Stimulated activated CD8-positive, alpha-beta memory T cell treated with anti-CD3 and anti-CD28 coated beads, Interleukin-4, amount 100 ng/mL, for 48 hours (primary cell): Measurements from ENCODE around the gene USP17L26.
"Not testable (repeated sequence)": the region's sequence is repeated elsewhere in the genome, so short reads cannot be mapped to it uniquely, and the experiment has no call there.

Experiments used
- DNase-seq: peaks from one replicate; pipeline ENCODE4 v3.0.0-alpha.2; 2020

USP17L26 gene, protein sequence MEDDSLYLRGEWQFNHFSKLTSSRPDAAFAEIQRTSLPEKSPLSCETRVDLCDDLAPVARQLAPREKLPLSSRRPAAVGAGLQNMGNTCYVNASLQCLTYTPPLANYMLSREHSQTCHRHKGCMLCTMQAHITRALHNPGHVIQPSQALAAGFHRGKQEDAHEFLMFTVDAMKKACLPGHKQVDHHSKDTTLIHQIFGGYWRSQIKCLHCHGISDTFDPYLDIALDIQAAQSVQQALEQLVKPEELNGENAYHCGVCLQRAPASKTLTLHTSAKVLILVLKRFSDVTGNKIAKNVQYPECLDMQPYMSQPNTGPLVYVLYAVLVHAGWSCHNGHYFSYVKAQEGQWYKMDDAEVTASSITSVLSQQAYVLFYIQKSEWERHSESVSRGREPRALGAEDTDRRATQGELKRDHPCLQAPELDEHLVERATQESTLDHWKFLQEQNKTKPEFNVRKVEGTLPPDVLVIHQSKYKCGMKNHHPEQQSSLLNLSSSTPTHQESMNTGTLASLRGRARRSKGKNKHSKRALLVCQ

DNA sequence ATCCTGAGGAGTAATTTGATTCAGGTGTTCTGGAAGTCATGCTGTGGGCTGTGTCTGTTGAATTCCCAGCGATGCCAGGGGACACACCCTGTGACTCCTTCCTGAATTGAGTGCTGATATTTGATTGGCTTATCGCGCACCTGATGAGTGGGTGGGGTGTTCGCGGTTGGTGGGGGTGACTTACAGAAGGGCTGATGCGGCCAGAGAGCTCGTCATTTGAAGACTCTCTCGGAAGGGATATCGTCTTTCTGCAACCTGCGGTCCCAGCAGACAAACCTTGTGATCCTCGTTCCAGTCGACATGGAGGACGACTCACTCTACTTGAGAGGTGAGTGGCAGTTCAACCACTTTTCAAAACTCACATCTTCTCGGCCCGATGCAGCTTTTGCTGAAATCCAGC lies at the start of gene USP17L26:
Gene USP17L26 (plus strand): TSS at position 301 of the 400 bp plus-strand sequence. CDS start 0 bp downstream, at position 301.
- not testable (repeated sequence) for DNase-seq

DNA sequence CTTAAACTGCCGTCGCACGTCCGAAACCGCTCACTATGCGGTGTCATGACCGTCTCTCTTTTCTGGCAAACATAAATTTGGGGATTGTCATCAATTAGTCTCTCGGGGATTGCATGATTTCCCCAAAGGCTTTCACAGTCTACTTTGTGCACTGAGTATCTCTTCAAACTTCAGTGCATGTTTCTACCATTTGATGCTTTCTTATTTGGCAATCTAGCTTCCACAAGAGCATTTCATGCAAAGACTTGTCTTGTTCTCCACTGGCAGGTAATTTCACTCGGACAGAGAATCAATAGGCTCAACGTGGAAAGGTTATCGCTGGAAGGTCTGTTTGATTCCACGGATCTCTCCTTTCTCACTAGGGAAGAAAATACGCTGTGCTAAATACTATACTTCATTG lies 10.3 kb upstream of the USP17L26 start:
- DNase-seq = not testable (repeated sequence)

DNA sequence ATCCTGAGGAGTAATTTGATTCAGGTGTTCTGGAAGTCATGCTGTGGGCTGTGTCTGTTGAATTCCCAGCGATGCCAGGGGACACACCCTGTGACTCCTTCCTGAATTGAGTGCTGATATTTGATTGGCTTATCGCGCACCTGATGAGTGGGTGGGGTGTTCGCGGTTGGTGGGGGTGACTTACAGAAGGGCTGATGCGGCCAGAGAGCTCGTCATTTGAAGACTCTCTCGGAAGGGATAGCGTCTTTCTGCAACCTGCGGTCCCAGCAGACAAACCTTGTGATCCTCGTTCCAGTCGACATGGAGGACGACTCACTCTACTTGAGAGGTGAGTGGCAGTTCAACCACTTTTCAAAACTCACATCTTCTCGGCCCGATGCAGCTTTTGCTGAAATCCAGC lies 9.6 kb upstream of the USP17L26 start, which contains the start of gene USP17L24:
Gene USP17L24 (plus strand): TSS at position 301 of the 400 bp plus-strand sequence. CDS start 0 bp downstream, at position 301.
- DNase-seq = not testable (repeated sequence)

DNA sequence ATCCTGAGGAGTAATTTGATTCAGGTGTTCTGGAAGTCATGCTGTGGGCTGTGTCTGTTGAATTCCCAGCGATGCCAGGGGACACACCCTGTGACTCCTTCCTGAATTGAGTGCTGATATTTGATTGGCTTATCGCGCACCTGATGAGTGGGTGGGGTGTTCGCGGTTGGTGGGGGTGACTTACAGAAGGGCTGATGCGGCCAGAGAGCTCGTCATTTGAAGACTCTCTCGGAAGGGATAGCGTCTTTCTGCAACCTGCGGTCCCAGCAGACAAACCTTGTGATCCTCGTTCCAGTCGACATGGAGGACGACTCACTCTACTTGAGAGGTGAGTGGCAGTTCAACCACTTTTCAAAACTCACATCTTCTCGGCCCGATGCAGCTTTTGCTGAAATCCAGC lies 4.8 kb upstream of the USP17L26 start, which contains the start of gene USP17L25:
Gene USP17L25 (plus strand): TSS at position 301 of the 400 bp plus-strand sequence. CDS start 0 bp downstream, at position 301.
- not testable (repeated sequence) for DNase-seq

DNA sequence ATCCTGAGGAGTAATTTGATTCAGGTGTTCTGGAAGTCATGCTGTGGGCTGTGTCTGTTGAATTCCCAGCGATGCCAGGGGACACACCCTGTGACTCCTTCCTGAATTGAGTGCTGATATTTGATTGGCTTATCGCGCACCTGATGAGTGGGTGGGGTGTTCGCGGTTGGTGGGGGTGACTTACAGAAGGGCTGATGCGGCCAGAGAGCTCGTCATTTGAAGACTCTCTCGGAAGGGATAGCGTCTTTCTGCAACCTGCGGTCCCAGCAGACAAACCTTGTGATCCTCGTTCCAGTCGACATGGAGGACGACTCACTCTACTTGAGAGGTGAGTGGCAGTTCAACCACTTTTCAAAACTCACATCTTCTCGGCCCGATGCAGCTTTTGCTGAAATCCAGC lies 4.6 kb downstream of the USP17L26 start, which contains the start of gene USP17L5:
Gene USP17L5 (plus strand): TSS at position 301 of the 400 bp plus-strand sequence. CDS start 0 bp downstream, at position 301.
- not testable (repeated sequence) for DNase-seq

DNA sequence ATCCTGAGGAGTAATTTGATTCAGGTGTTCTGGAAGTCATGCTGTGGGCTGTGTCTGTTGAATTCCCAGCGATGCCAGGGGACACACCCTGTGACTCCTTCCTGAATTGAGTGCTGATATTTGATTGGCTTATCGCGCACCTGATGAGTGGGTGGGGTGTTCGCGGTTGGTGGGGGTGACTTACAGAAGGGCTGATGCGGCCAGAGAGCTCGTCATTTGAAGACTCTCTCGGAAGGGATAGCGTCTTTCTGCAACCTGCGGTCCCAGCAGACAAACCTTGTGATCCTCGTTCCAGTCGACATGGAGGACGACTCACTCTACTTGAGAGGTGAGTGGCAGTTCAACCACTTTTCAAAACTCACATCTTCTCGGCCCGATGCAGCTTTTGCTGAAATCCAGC lies 9.4 kb downstream of the USP17L26 start, which contains the start of gene USP17L27:
Gene USP17L27 (plus strand): TSS at position 301 of the 400 bp plus-strand sequence. CDS start 0 bp downstream, at position 301.
- DNase-seq = not testable (repeated sequence)

DNA sequence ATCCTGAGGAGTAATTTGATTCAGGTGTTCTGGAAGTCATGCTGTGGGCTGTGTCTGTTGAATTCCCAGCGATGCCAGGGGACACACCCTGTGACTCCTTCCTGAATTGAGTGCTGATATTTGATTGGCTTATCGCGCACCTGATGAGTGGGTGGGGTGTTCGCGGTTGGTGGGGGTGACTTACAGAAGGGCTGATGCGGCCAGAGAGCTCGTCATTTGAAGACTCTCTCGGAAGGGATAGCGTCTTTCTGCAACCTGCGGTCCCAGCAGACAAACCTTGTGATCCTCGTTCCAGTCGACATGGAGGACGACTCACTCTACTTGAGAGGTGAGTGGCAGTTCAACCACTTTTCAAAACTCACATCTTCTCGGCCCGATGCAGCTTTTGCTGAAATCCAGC lies 14.1 kb downstream of the USP17L26 start, which contains the start of gene USP17L28:
Gene USP17L28 (plus strand): TSS at position 301 of the 400 bp plus-strand sequence. CDS start 0 bp downstream, at position 301.
- not testable (repeated sequence) for DNase-seq

DNA sequence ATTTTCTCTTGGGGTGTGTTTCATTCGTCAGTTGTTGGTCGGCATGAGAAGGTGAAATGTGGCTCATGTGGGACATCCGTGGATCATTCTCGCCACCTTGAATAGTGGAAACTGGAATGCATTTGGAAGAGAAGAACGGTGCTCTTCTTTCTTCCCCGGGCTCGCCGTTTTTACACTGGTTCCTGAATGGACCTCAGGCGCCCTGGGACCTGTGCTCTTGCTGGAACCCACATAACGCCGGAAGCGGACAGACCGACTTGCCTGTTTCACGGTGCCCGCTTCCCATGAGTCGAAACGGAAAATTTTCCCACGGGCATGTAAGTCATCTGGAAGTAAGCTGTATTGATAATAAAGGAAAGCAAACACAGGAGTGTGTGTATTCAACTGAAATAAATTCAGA lies 16.4 kb downstream of the USP17L26 start:
- not testable (repeated sequence) for DNase-seq

DNA sequence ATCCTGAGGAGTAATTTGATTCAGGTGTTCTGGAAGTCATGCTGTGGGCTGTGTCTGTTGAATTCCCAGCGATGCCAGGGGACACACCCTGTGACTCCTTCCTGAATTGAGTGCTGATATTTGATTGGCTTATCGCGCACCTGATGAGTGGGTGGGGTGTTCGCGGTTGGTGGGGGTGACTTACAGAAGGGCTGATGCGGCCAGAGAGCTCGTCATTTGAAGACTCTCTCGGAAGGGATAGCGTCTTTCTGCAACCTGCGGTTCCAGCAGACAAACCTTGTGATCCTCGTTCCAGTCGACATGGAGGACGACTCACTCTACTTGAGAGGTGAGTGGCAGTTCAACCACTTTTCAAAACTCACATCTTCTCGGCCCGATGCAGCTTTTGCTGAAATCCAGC lies 18.9 kb downstream of the USP17L26 start, which contains the start of gene USP17L29:
Gene USP17L29 (plus strand): TSS at position 301 of the 400 bp plus-strand sequence. CDS start 0 bp downstream, at position 301.
- not testable (repeated sequence) for DNase-seq

DNA sequence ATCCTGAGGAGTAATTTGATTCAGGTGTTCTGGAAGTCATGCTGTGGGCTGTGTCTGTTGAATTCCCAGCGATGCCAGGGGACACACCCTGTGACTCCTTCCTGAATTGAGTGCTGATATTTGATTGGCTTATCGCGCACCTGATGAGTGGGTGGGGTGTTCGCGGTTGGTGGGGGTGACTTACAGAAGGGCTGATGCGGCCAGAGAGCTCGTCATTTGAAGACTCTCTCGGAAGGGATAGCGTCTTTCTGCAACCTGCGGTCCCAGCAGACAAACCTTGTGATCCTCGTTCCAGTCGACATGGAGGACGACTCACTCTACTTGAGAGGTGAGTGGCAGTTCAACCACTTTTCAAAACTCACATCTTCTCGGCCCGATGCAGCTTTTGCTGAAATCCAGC lies 28.4 kb downstream of the USP17L26 start, which contains the start of gene USP17L30:
Gene USP17L30 (plus strand): TSS at position 301 of the 400 bp plus-strand sequence. CDS start 0 bp downstream, at position 301.
- DNase-seq = not testable (repeated sequence)

DNA sequence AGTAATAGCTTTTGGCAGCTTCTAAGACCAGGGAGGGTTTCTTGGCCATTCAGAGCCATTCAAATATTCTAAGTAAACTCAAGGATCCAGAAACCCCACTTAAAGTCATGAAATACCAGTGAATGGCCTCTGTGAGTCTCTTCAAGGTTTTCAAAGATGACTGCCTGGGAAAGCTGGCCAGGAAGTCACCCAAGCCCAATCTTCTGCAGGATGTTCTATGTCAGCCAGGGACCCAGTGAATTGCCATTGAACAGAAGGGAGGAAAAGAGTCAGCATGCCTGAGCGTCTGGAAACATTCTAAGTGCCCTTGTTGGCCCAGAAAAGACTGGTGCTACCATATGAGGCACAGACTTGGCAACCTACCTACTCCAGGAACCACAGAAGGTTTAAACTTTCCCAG lies 45.4 kb downstream of the USP17L26 start:
- not testable (repeated sequence) for DNase-seq

DNA sequence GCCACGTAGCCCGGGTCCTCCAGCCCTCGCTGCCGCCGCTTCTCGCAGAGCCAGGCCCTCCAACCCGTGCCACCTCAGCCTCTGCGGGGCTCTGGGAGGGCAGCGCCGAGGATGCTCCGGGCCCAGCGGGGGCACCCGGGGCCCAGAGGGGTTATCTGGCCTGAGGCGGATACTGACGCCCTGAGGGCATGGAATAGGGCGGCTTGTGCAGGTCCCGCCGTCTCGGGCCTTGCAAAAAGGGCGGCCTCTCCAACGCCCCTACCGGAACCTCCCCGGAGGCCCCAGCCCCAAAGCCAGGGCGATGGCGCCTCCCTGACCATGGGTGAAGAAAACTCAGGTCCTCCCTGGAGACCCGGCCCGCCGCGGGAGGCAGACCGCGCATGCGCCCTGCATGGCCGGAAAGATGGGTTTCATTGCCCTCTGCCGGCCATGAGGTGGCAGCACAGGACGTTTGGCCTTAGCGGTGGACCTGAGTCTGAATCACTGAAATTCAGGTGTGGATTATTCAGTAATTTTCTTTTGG lies 46.6 kb downstream of the USP17L26 start:
- peak; percentile 67 for DNase-seq

DNA sequence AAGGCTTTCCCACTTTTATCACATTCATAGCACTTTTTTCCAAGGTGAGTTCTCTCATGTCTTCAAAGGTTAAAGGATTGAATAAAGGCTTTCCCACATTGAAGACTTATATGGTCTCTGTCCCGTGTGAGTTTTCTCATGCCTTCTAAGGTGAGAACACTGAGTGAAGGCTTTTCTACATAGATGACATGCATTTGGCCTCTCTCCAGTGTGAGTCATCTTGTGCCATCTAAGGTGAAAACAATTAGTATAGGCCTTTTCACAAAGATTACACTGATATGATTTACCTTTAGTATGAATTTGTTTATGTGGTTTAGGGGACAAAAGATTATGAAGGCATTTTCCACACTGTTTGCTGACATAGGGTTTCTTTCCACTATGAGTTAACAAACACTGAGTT lies 49.7 kb downstream of the USP17L26 start:
- no peak for DNase-seq
